Activated naive CD8-positive, alpha-beta T cell treated with anti-CD3 and anti-CD28 coated beads, Interleukin-2, amount 50 U/mL, for 16 hours (primary cell): ENCODE measurements around the gene ZSWIM2.
"Not testable (repeated sequence)": the region's sequence is repeated elsewhere in the genome, so short reads cannot be mapped to it uniquely, and the experiment has no call there.

Experiments
- DNase-seq: peaks from one replicate; pipeline ENCODE4 v3.0.0-alpha.2; 2020; ENCODE audit warnings: low read depth, low spot score

ZSWIM2 gene

GRCh38 chr2:186848873-186849578 lies at the start of gene ZSWIM2:
ZSWIM2 (minus strand) TSS chr2:186849170; CDS start chr2:186849130, 40 bp downstream.
- DNase-seq: no peak

- DNase-seq: not testable (repeated sequence)
These were observed 47.2 kb upstream of the ZSWIM2 start for GRCh38 chr2:186896220-186896619.

GRCh38 chr2:186895451-186895850 lies 46.5 kb upstream of the ZSWIM2 start:
- DNase-seq: no peak

GRCh38 chr2:186894478-186894877 lies 45.5 kb upstream of the ZSWIM2 start:
- no peak for DNase-seq

- no peak for DNase-seq
These were observed 43.9 kb upstream of the ZSWIM2 start for GRCh38 chr2:186892821-186893220.

- DNase-seq: no peak
These were observed 42.2 kb upstream of the ZSWIM2 start for GRCh38 chr2:186891185-186891621.

GRCh38 chr2:186889101-186889879 lies 40.3 kb upstream of the ZSWIM2 start:
- DNase-seq: no peak

- DNase-seq: no peak
These were observed 38.4 kb upstream of the ZSWIM2 start for GRCh38 chr2:186887107-186888090.

GRCh38 chr2:186884587-186884986 lies 35.6 kb upstream of the ZSWIM2 start:
- DNase-seq: no peak

- DNase-seq: no peak
These were observed 34.7 kb upstream of the ZSWIM2 start for GRCh38 chr2:186883666-186884065.

- DNase-seq: no peak
These were observed 33.6 kb upstream of the ZSWIM2 start for GRCh38 chr2:186882511-186883071.

- DNase-seq: no peak
These were observed 32.7 kb upstream of the ZSWIM2 start for GRCh38 chr2:186881660-186882059.

- DNase-seq: no peak
These were observed 30.3 kb upstream of the ZSWIM2 start for GRCh38 chr2:186879312-186879711.

GRCh38 chr2:186874713-186875112 lies 25.7 kb upstream of the ZSWIM2 start:
- DNase-seq: no peak

GRCh38 chr2:186871881-186872280 lies 22.9 kb upstream of the ZSWIM2 start:
- DNase-seq: no peak

GRCh38 chr2:186868344-186868743 lies 19.4 kb upstream of the ZSWIM2 start:
- DNase-seq: no peak

GRCh38 chr2:186862869-186863709 lies 14.1 kb upstream of the ZSWIM2 start:
- no peak for DNase-seq

- no peak for DNase-seq
These were observed 6.2 kb upstream of the ZSWIM2 start for GRCh38 chr2:186855216-186855615.

GRCh38 chr2:186853951-186854350 lies 5.0 kb upstream of the ZSWIM2 start:
- no peak for DNase-seq

GRCh38 chr2:186852508-186852907 lies 3.5 kb upstream of the ZSWIM2 start:
- no peak for DNase-seq

GRCh38 chr2:186842373-186842772 lies 6.6 kb downstream of the ZSWIM2 start:
- no peak for DNase-seq
